Anterior cingulate cortex (tissue), 58 donors: Measurements from ENCODE around the gene KLF17.

ENCODE experiments used
- DNase-seq, 58 donors: peaks; one replicate each; lab custom pipeline; 2025; lab: John Stamatoyannopoulos, UW

KLF17 gene

GRCh38 chr1:44147582-44147981, 29.0 kb downstream of the KLF17 start:
- no peak for DNase-seq

GRCh38 chr1:44151332-44151731, 32.7 kb downstream of the KLF17 start:
- DNase-seq: no peak

GRCh38 chr1:44151808-44152207, 33.2 kb downstream of the KLF17 start:
- no peak for DNase-seq

GRCh38 chr1:44152692-44153091, 34.1 kb downstream of the KLF17 start:
- DNase-seq: no peak

- no peak for DNase-seq
Observed at GRCh38 chr1:44154049-44154448, 35.4 kb downstream of the KLF17 start.

- DNase-seq: no peak
Observed at GRCh38 chr1:44157903-44158302, 39.3 kb downstream of the KLF17 start.

GRCh38 chr1:44158871-44159270, 40.2 kb downstream of the KLF17 start:
- no peak for DNase-seq

GRCh38 chr1:44161546-44161945, 42.9 kb downstream of the KLF17 start:
- no peak for DNase-seq

- DNase-seq: no peak
Observed at GRCh38 chr1:44168520-44169098, 50.0 kb downstream of the KLF17 start.

GRCh38 chr1:44170281-44170823, 51.7 kb downstream of the KLF17 start:
- no peak for DNase-seq

GRCh38 chr1:44174630-44175029, 56.0 kb downstream of the KLF17 start:
- no peak for DNase-seq
